NCI-H446 treated with DMSO at 0.1 percent for 48 hours (cell line): ENCODE results near the gene PSMG4.
"Not testable (repeated sequence)": the region's sequence is repeated elsewhere in the genome, so short reads cannot be mapped to it uniquely, and the experiment has no call there.

ENCODE experiments used
- DNase-seq: peaks from one replicate; lab custom pipeline; 2025; lab: John Stamatoyannopoulos, UW

Gene PSMG4

GRCh38 chr6:3230256-3230882 is 28.4 kb upstream of the PSMG4 start:
- no peak for DNase-seq

GRCh38 chr6:3230900-3231246 is 27.9 kb upstream of the PSMG4 start:
- DNase-seq = peak; percentile 73

GRCh38 chr6:3231247-3232016 is 27.3 kb upstream of the PSMG4 start:
- peak; percentile 75 for DNase-seq

- no peak for DNase-seq
Measured at GRCh38 chr6:3232017-3232945, 26.5 kb upstream of the PSMG4 start.

GRCh38 chr6:3233321-3233720 is 25.4 kb upstream of the PSMG4 start:
- no peak for DNase-seq

GRCh38 chr6:3233904-3234303 is 24.8 kb upstream of the PSMG4 start:
- no peak for DNase-seq

- DNase-seq = no peak
Measured at GRCh38 chr6:3235486-3235885, 23.3 kb upstream of the PSMG4 start.

GRCh38 chr6:3236005-3236404 is 22.7 kb upstream of the PSMG4 start:
- DNase-seq = no peak

GRCh38 chr6:3237761-3238662 is 20.7 kb upstream of the PSMG4 start:
- no peak for DNase-seq

GRCh38 chr6:3239110-3239830 is 19.5 kb upstream of the PSMG4 start:
- DNase-seq = no peak

- no peak for DNase-seq
Measured at GRCh38 chr6:3240595-3240994, 18.2 kb upstream of the PSMG4 start.

- DNase-seq = not testable (repeated sequence)
Measured at GRCh38 chr6:3241745-3242144, 17.0 kb upstream of the PSMG4 start.

GRCh38 chr6:3242768-3243167 is 16.0 kb upstream of the PSMG4 start:
- no peak for DNase-seq

- DNase-seq = no peak
Measured at GRCh38 chr6:3244003-3244831, 14.5 kb upstream of the PSMG4 start.

- not testable (repeated sequence) for DNase-seq
Measured at GRCh38 chr6:3244832-3245161, 13.9 kb upstream of the PSMG4 start.

- no peak for DNase-seq
Measured at GRCh38 chr6:3245216-3245615, 13.5 kb upstream of the PSMG4 start.

- no peak for DNase-seq
Measured at GRCh38 chr6:3247255-3248146, 11.2 kb upstream of the PSMG4 start.

- no peak for DNase-seq
Measured at GRCh38 chr6:3249821-3250220, 8.9 kb upstream of the PSMG4 start.

- no peak for DNase-seq
Measured at GRCh38 chr6:3250231-3250675, 8.5 kb upstream of the PSMG4 start.
